IPS-18c (cell line): ENCODE measurements around the gene PHF11.
"Not testable (repeated sequence)": the region's sequence is repeated elsewhere in the genome, so short reads cannot be mapped to it uniquely, and the experiment has no call there.

Source experiments
- H3K4me3 ChIP-seq: 2 replicates; pipeline ENCODE4 v1.7.0; 2013; ENCODE audit warnings: low read depth, mild to moderate bottlenecking, low read length, moderate library complexity; ENCODE audit not compliant: insufficient read depth
- H3K9me3 ChIP-seq: one replicate; pipeline ENCODE4 v1.6.1; 2013; ENCODE audit warnings: mild to moderate bottlenecking, low read length, moderate library complexity; ENCODE audit not compliant: control insufficient read depth, insufficient read depth

Gene PHF11

DNA sequence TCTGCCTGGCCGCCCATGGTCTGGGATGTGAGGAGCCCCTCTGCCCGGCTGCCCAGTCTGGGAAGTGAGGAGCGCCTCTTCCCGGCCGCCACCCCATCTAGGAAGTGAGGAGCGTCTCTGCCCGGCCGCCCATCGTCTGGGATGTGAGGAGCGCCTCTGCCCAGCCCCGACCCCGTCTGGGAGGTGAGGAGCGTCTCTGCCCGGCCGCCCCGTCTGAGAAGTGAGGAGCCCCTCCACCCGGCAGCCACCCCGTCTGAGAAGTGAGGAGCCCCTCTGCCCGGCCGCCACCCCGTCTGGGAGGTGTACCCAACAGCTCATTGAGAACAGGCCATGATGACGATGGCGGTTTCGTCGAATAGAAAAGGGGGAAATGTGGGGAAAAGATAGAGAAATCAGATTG is 69.7 kb downstream of the PHF11 start:
- H3K4me3 ChIP-seq: not testable (repeated sequence)

DNA sequence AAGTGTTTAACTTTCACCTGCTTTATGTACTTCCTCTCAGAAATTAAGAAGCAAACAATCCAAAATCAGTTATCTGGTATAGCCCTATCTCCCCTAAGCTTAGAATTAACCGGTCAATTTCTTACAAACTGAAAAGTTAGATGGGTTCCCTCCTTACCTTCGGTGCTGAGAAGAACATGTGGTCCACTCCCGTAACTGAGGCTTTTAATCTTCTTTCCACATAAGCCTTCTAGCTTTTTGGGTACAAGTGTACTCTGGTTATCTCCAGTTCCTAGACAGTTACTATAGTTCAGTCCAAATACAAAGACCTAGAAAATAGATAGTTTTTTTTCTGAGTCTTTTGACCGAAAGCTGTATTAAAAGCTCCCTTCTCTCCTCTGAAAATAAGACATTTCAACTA is 70.7 kb downstream of the PHF11 start:
- no peaks in the 10 kb centered on the region for H3K9me3 ChIP-seq
- H3K4me3 ChIP-seq: no peak overlapping the region

More for the DNA sequence above, 69.7 kb downstream of the PHF11 start:
- H3K9me3 ChIP-seq: not testable (repeated sequence)

DNA sequence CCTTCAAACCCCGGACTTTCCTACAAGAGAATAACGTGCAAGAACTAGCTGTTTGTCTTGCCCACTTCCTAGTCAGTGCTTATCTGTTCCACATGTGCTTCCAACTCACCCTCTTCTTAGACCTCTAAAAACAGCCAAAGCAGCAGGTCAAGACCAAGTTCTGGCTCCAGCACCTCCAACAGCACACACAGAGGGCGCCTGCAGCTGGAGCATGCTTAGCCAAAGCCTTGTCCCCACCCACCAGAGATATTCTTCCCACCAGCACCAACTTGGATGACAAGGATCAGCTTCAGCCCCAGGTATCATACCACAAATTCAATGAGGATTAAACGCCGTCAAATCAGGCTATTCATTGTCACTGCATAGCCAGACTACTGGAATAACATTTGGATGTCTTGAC is 71.7 kb downstream of the PHF11 start:
- H3K9me3 ChIP-seq: no peaks in the 10 kb centered on the region
- H3K4me3 ChIP-seq: no peak overlapping the region

DNA sequence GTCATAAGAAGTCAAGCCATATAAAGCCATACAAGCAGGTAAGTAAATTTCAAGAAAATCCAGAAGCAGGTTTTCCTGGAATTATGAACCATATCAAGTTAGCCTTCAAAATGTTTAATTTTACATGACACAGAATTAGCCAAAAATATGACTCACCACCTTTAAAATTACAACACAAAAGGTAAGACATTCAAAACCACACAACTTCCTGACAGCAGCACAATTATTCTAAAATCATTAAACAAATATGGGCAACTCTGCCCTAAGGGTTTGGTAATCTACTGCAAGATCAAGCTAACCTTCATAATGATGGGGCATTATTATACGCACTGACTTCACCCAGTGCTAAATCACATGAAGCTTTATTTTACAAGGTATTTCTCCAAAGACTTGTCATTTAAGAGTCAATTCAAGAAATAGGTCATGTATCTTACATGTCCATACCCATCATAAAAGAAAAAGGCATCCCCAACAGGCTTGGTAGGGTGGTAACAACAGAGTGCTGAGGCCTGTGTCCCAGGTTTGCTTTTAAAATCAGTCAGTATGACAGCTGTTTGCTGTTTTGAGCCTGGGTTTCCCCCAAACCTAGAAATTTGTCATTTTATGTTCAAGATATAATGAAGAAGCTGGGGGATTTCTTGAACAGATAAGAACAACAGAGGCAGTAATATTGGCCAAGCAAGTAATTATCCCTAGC is 74.4 kb downstream of the PHF11 start:
- no peak overlapping the region for H3K4me3 ChIP-seq
- H3K9me3 ChIP-seq: no peaks in the 10 kb centered on the region

DNA sequence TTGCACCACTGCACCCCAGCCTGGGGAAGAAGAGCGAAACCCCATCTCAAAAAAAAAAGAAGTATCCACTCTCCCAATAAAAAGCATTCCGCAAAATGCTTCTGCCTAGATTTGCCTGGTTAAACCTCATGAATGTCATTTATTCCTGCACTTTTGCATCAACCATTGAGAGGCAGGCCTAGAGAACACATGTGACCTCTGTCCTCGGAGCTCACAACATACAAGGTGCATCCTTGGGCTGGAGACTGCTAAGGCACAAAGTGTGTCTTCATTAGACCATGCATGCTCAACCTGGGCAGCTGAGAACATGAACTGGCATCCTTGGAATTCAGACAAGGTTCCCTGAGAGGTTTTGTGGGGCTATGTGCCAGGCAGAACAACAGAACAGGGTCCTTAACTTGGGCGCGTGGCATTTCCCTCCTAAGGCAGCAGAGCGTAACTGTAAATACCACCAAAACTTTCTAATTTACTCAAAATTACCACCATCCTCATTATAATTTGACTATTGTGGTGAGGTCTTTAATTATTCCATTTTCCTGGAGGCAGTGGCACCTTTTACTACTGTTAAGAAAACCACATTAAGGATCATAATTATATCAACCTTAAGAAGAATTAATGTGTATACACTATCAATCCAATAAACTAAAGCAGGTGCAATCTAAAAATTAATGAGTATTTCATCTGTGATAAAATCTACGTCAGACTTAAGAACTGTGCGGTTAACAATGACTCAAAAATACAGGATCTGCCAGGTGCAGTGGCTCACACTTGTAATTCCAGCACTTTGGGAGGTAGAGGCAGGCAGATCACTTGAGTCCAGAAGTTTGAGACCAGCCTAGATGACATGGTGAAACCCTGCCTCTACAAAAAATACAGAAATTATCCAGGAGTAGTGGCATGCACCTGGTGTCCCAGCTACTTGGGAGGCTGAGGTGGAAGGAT is 75.8 kb downstream of the PHF11 start:
- Histone ChIP-seq H3K9me3 (no peaks in the 10 kb centered on the region), H3K4me3 (no peak overlapping the region)
